ENCODE results near the gene DCDC2C. TPM values are rescaled to one million over a fixed set of nuclear protein-coding genes. Genes with fewer than 3 reads are reported as not detected.

Gene DCDC2C
- polyA plus RNA-seq, 1 of the 3 experiments (the other 2 are of a cell fraction) = not detected

- no peak overlapping the region for H3K9ac ChIP-seq
Observed at GRCh38 chr2:3827673-3828575, 124.5 kb downstream of the DCDC2C start.

GRCh38 chr2:3830796-3831195 is 127.4 kb downstream of the DCDC2C start:
- H3K9ac ChIP-seq = no peak overlapping the region
- H3F3A ChIP-seq (replicated peaks; ENCODE audit: insufficient read depth) = no peaks in the 10 kb centered on the region
- no peaks in the 10 kb centered on the region for H3K4me1 ChIP-seq (ENCODE audit: control insufficient read depth in 1 of 2, insufficient read depth in 2 of 2, low read depth in 1 of 2, low read length in 1 of 2)
- H3K9me2 ChIP-seq = no peaks in the 10 kb centered on the region
- H3K27ac ChIP-seq (ENCODE audit: low read depth in 2 of 2, low read length in 1 of 2) = no peak overlapping the region
- CTCF ChIA-PET = interaction anchor here (1.7 kb wide), 1 partner anchor 50 kb away, joined by 5 read pairs; no protein-coding TSS in a partner anchor
- H4K20me1 ChIP-seq (ENCODE audit: insufficient read depth) = no peaks in the 10 kb centered on the region
- 0 out of 2 replicates have a peak, but pooled peaks cover 3% of the 10 kb centered on the region for H3K9me3 ChIP-seq
- TF ChIP-seq FOXM1 (IDR thresholded peaks at IDR 0.05; ENCODE audit: low read depth) (no peak), RXRA (IDR thresholded peaks at IDR 0.05; ENCODE audit: borderline replicate concordance, low read depth) (no peak), ZBTB33 (IDR thresholded peaks at IDR 0.05; ENCODE audit: borderline replicate concordance, low read depth) (no peak), YY1 (IDR thresholded peaks at IDR 0.05; ENCODE audit: low read depth) (no peak), POLR2AphosphoS5 (IDR thresholded peaks at IDR 0.05; ENCODE audit: low read depth, low read length) (no peak), RFX5 (IDR thresholded peaks at IDR 0.05; ENCODE audit: low read length) (no peak), FOSL2 (IDR thresholded peaks at IDR 0.05; ENCODE audit: borderline replicate concordance, low read depth) (no peak), USF2 (IDR thresholded peaks at IDR 0.05; ENCODE audit: borderline replicate concordance, low read depth, low read length) (no peak)
- H2AFZ ChIP-seq (ENCODE audit: low read depth) = no peak overlapping the region
- no peaks in the 10 kb centered on the region for H3K27me3 ChIP-seq (ENCODE audit: insufficient read depth)
- no peaks in the 10 kb centered on the region for H3K36me3 ChIP-seq (replicated peaks in 1 of 2; ENCODE audit: control insufficient read depth in 1 of 2, insufficient read depth in 2 of 2, low read length in 1 of 2)
- WGBS (ENCODE audit: low lambda C conversion rate) = 37% methylated on average over 6 of the region's 6 CpGs
- POLR2A ChIA-PET = no interaction called here
- no peak for DNase-seq
- no peak overlapping the region for H3K4me2 ChIP-seq
- H3K79me2 ChIP-seq (ENCODE audit: insufficient read depth) = no peaks in the 10 kb centered on the region
- no peak overlapping the region for H3K4me3 ChIP-seq (ENCODE audit: low read depth in 2 of 2, low read length in 1 of 2)

More at GRCh38 chr2:3827673-3828575, 124.5 kb downstream of the DCDC2C start:
- Histone ChIP-seq H3K36me3 (replicated peaks in 1 of 2; ENCODE audit: control insufficient read depth in 1 of 2, insufficient read depth in 2 of 2, low read length in 1 of 2) (no peaks in the 10 kb centered on the region), H3K79me2 (ENCODE audit: insufficient read depth) (no peaks in the 10 kb centered on the region), H3K27me3 (ENCODE audit: insufficient read depth) (no peaks in the 10 kb centered on the region), H4K20me1 (ENCODE audit: insufficient read depth) (no peaks in the 10 kb centered on the region), H3K27ac (ENCODE audit: low read depth in 2 of 2, low read length in 1 of 2) (no peak overlapping the region), H3K9me3 (no peaks in the 10 kb centered on the region), H2AFZ (ENCODE audit: low read depth) (no peak overlapping the region), H3K4me2 (no peak overlapping the region), H3K4me3 (ENCODE audit: low read depth in 2 of 2, low read length in 1 of 2) (no peak overlapping the region; a peak in 1 of 4 replicates), H3K9me2 (no peaks in the 10 kb centered on the region), H3K4me1 (ENCODE audit: control insufficient read depth in 1 of 2, insufficient read depth in 2 of 2, low read depth in 1 of 2, low read length in 1 of 2) (no peaks in the 10 kb centered on the region), H3F3A (replicated peaks; ENCODE audit: insufficient read depth) (no peaks in the 10 kb centered on the region)
- TF ChIP-seq TEAD4 (IDR thresholded peaks at IDR 0.05; ENCODE audit: borderline replicate concordance, insufficient read depth) (no peak), CTCF (IDR thresholded peaks at IDR 0.05) (peak; percentile 47), NRF1 (IDR thresholded peaks at IDR 0.05; ENCODE audit: low read depth, low read length) (no peak), SMC3 (IDR thresholded peaks at IDR 0.05; ENCODE audit: low read depth, low read length) (peak; percentile 37; the same call in 1 of the 2 replicates), RAD21 (IDR thresholded peaks at IDR 0.05; ENCODE audit: low read length) (peak; percentile 54)
- POLR2A ChIA-PET = no interaction called here
- CTCF ChIA-PET = interaction anchor here (0.8 to 7.2 kb wide), 15 partner anchors 8 to 136 kb away, joined by 3 to 85 read pairs (median 5); no protein-coding TSS in a partner anchor
- WGBS (ENCODE audit: low lambda C conversion rate) = 20% methylated on average over 6 of the region's 6 CpGs
- peak; percentile 56 for DNase-seq
